NCI-H2107 treated with DMSO at 0.1 percent for 48 hours (cell line): ENCODE results near the gene PRPF6.
A peak's percentile ranks its signal among the peaks of the same experiment; 100 is the strongest.

ENCODE experiments used
- DNase-seq: peaks from one replicate; lab custom pipeline; 2025; ENCODE audit not compliant: unreplicated experiment; lab: John Stamatoyannopoulos, UW

PRPF6 gene

DNA sequence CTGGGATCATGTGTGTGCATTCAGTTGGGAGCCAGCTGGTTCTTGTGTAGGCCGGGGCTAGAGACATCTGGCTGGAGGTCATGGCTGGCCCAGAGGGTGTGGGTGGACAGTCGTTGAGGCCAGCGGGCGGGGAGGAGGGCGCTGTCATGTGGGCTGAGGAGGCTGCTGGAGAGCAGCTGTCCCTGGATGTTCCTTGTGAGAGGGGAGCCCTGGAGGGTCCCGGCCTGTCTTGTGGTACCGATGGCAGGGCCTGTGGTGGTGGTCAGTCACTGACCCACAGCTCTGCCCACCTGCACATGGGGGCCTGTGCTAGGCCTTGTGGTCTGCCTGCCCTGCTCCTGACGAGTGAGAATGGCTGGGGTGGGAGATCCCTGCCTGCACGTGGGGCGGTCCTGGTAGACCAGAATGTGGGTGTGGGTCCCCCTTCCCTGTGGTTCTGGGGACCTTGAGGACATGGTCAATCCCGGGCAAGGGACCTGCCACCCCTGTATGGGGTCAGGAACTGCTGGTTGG lies 53.1 kb downstream of the PRPF6 start:
- no peak for DNase-seq

DNA sequence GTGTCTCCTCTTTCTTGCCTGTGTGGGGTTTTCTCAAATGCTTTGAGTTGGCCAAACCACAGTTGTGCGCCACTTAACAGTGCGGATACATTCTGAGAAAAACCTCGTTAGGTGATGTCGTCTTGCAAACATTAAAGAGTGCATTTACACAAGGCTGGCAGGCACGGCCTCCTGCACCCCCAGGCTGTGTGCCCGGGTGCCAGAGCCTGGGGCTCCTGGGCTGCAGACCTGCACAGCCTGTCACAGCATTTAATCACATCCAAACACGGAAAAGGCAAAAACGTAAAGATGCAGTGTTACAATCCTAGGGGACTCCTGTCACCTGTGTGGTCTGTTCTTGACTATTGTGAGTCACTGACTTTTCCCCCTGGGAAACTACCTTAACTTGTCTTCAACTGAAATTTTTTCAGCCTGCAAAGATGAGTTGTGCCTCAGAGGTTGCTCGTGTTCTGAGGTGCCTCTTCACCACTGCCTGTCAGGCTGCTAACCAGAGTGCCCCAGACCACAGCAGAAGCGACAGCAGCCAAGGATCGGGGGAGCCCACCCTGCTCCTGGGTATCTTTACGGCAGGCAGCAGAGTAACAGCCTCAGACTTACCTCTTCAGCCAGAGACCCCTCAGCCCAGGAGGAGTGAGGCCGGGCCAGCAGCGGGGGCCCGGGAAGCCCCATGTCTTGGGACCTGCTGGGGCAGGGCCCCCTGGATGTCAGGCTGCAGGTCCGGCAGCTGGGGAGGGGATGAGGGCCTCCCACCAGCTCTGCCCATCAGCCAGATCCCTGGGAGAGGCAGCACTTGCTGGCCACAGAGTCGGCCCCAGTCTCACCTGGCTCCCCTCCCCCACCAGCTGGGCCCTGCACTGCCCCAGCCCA lies 54.4 kb downstream of the PRPF6 start:
- no peak for DNase-seq

DNA sequence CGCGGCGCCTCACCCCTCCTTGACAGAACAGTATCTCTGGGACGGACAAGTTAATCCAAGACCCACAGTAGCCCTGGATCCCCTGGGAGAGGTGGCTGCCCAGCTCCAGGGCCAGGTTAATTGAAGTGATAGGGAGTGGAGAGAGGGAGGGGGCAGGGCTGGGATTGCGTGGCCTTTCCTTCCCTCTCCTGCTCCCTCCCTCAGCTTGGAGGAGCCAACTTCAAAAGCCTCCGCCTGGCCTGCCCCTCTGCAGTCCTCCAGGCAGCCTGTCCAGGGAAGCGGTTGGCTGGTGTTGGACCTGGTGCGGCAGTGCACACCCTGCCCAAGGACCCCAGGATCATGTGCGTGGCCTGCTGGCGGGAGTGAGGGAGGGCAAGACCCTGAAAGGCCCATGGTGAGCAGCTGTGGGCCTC lies 55.0 kb downstream of the PRPF6 start, which contains the start of gene C20orf204:
Gene C20orf204, plus strand, starts transcription at position 250 of the 413 bp plus-strand sequence. Its CDS starts 142 bp downstream, at position 392.
- DNase-seq = no peak

DNA sequence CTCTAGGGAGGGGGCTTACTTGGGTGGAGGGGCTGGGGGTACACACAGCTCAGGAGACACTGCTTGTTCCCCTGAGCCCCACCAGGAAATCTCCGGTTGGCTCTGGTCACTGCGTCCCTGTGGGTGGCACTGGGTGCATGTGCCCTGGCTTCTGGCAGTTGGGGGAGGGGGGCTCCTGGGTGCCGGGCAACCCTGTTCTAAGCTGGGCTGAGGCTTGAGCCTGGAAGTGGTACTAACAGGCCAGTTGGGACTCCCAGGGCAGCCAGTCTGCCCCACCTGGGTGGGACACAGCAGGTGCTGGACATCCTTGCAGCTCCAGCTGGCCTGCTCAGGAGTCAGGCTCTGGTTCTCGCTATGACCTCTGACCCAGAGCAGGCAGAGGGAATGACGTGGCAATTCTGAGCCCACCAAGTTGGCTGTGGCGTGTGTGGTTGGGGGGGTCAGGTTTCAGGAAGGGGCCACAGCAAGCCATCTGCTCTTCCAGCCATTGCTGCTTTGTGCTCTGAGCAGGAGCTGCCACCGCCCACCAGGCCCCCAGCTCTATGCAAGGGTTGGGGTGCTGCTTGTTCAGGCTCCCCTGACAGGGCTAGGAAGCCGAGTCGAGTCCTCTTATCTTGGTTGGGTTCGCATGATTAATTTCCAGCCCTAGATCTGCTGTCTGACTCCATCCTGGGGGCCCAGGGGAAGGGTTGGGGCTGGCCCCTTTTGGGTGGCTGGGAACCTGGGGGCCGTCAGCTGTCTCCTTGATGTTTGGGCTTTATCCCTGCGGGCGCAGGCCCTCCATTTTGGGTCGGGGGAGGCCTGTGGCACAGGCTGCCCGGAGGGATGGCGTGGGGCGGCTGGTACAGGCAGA lies 55.6 kb downstream of the PRPF6 start:
- no peak for DNase-seq

DNA sequence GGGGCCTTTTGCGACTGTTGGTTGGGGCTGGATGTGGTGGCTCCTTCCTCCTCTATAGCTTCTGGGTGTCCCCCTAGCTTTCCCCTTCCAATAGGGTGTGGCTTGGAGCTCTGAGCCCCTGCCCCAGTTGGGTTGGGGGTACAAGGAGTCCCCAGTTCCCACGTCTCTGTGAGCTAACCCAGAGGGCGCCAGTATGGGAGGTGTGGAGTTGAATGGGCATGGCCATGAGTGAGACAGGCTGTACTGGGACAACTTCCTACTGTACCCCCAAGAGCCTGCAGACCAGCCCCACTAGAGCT lies 56.2 kb downstream of the PRPF6 start:
- no peak for DNase-seq

DNA sequence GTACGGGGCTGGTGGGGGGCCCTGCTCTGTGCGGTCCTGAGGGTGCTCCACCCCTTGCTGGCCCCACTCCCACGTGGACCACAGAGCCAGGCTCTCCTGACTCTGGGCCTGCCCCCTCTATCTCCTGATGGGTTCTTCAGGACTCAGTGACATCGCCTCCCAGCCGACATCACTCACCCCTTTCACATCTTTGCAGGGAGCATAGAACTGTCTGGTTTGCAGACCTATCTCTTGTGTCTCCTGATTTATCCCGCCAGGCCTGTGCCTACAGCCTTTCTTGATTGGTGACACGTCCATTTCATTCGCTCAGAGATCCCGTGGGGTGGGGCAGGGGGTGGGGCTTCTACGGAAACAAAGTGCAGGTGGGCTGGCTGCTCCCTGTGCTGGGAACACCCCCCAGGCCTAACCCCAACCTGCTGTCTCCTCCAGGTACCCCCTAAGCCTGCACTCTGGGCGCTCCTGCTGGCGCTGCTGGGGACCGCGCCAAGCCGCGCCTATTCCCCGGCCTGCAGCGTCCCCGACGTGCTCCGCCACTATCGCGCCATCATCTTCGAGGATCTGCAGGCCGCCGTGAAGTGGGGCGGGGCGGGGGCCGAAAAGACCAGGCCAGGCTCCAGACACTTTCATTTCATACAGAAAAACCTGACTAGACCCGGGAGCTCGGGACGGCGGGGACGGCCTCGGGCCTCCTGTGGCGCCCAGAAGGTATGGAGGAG lies 56.7 kb downstream of the PRPF6 start:
- no peak for DNase-seq

DNA sequence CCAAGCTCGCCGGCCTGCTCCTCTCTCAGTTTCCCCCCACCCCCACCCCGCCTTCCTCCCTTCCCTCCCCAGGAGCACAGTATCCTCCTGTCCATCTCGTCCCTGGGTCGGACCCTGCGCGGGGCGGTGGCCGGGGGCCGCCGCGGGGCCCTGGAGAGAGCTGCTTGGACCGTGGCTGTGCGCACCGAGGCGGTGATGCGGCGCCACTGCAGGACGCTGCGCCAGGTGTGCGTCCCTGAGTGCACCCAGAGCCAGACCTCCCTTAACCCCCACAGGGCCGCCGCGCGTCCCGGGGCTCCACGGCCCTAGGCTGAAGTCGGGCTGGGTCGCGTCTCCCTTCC lies 57.3 kb downstream of the PRPF6 start:
- DNase-seq = no peak

DNA sequence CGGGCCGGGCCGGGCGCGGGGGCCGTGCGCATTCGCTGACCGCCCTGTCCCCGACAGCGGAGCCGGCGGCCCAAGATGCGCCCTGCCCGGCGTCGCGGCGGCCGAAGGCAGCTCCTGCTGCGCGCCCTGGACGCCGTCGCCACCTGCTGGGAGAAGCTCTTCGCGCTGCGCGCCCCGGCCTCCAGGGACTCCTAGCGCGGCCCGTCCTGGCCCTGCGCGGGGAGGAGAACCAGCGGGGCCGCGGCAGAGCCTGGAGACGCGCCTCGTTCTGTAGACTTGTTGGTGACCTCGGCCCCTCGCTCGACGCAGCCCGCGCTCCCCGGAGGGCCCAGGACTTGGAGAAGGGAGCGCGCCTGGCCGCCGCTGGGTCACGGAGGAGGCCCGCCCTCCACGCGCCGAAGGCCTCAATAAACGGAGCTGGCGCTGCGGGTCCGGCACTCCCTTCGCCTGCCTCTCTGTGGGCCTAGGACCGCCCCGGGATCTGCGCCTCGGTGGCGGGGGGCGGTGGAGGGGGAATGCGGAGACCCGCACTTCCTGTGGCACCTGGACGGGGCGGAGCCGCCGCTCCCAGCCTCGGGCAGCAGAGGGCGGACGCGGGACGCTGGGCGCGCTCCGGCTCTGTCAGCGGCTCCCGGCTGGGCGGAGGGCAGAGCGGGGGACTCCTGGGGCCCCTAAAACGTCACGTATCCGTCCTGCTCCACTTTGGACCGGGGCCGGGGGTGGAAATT lies 57.8 kb downstream of the PRPF6 start:
- DNase-seq = peak; percentile 30

DNA sequence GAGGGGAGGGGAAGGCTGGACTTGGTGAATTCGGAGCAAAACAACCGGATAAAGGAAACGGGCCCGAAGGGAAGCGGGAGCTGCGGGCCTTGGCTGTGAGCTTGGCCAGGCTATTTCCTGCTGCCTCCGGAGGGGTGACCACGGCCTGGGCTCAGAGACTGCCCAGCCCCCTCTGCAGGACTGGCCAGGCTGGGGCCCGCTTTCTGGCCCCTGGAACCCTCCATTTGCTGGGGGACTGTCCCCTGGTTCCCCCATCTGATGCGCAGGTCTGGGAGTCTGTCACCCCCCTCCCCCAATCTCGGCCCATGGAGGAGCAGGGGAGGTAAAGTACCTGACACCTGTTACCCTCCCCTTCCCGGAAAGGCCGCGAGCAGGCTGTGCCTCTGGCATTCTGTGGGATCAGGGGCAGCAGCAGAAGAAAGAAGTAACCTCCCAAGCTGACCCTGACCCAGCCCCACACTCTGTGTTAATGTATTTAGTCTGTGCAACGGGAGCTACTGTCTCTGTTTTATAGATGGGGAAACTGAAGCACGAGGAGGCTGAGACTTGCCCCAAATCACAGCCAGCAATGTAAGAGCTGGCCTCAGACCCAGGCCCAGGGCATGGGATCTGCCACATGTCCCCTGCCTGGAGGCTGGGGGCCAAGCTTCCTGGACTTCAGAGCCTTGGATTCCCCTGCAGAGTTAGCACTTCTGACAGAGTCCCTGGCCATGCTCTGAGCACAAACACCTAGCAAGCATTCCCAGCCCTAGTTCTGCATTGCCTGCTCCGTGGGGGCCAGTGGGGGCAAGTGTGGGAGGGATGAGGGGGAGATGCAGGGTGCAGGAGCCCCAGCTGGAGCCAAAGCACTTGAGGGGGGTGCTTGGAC lies 58.6 kb downstream of the PRPF6 start:
- no peak for DNase-seq

DNA sequence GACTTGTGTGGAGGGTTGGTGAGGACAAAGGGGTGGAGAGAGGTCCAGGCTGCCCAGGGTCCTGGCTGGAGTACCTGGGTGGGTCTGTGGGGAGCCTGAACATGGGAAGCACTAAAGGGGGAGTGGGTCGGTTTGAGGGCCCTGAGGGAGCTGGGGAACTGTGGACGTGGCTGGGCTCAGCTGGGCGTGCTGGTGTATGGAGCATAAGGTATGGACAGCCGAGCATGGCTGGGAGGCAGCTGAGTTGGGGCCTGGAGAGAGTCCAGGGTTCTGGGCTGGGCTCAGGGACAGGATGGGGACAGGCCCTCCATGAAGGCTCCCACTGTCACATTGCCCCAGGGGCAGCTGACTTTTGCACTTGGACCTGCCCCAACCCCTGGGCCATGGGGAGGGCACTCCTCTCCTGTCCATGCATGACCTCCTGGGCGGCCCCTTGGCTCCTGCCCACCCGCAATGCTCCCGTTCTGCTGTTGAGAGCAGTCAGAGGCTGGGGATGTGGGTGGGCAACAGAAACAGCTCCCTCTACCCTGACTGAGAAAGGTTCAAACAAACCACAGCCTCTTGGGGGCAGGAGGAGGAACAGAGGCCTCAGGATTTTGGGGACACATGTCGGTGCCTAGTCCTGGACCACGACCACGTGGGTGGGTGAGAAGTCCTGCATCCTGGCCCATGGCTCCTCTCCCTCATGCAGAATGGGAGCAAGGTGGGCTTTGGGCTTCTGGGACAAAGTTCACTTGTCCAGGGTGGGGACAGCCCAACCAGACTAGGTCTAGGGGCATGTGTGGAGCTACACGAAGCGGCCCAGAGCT lies 59.5 kb downstream of the PRPF6 start:
- DNase-seq = no peak

DNA sequence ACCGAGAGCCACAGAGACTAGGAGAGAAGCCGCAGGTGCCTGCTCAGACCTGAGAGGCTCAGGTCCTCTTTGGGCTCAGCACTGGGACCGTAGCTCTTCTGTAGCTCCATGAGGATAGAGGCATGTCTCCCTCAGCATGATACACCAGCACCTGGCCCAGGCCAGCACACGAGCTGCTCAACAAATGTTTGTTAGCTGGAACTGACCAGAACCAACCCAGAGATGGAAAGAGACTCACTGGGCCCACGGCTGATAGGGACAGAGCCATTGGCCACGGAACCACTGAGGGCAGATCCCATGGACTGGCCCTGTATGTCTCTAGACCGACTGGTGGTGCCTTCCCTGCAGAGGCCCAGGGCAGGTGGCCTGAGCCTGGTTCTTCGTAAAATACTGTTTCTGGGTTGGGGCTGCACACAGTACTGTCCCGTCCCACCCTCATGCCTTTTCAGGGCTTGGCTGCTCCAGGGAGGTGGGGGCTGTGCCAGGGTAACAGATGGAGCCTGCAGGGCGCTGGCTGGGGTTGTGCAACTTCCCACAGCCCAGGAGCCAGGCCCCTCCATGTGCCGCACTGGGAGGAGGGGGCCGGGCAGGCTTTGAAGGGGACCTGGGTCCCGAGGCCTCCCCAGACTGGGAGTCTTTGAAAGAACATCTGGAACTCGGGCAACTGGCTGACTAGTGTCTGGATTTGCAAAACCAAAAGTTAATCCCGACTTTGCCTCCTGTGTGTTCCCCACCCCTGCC lies 60.3 kb downstream of the PRPF6 start:
- no peak for DNase-seq

DNA sequence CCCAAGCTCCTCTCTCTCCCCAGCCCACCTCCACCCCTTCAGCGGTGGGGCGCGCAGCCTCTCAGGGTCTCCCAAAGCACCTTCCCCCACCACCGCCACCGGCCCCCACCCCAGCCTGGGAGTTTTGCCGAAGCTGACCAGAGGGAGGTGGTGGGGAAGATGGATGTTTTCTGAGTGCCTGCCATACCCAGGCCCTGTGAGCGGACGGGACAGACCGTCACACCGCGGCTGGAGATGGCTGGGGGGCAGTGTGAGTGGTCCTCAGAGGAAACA lies 60.8 kb downstream of the PRPF6 start:
- DNase-seq = no peak

DNA sequence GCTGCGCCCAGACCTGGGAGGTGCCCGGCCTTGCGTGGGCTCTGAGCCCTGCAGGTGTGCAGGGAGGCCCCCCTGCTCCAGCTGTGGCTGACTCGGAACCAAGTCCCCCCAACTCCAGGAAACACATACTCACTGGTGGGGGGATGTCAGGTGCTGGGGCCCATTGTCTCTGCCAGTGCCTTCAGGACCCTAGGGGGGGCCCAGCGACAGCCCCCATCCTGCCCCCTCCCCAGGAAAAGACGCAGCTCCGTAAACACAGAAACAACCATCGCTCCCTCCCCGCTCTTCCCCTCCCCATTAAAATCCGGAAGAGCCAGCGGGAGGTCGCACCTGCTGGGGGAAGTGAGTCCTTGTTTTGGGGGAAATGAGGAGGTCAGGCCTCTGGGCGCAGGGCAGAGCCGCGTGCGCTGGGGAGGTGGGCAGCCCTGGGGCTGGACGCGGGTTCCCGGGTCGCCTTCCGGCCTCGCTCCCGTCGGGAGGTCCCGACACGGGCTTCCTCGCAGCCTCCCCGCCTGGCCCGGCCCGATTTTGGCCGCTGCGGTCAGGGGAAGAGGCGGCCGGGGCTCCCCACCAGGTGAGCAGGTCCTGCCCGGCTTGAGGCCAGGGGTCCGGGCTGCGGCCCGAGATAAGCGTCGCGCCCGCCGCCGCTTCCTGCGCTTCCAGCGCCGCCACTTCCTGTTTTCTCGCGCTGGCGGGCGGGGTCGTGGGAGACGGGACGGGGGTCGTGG lies 61.3 kb downstream of the PRPF6 start:
- DNase-seq = no peak

DNA sequence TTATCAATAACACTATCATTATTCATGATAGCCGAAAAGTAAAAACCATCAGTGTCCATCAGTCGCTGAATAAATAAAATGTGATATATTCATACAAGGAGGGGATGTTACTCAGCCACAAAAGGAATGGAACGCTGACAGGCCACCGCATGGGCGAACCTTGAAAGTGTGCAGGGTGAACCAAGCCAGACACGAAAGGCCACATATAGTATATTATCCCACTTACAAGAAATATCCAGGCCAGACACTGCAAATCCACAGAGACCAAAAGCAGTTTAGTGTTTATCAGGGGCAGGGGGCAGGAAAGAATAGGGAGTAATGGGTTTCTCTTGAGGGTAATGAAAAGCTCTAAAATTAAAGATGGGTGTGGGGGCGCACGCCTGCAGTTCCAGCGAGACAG lies 62.8 kb downstream of the PRPF6 start:
- no peak for DNase-seq

DNA sequence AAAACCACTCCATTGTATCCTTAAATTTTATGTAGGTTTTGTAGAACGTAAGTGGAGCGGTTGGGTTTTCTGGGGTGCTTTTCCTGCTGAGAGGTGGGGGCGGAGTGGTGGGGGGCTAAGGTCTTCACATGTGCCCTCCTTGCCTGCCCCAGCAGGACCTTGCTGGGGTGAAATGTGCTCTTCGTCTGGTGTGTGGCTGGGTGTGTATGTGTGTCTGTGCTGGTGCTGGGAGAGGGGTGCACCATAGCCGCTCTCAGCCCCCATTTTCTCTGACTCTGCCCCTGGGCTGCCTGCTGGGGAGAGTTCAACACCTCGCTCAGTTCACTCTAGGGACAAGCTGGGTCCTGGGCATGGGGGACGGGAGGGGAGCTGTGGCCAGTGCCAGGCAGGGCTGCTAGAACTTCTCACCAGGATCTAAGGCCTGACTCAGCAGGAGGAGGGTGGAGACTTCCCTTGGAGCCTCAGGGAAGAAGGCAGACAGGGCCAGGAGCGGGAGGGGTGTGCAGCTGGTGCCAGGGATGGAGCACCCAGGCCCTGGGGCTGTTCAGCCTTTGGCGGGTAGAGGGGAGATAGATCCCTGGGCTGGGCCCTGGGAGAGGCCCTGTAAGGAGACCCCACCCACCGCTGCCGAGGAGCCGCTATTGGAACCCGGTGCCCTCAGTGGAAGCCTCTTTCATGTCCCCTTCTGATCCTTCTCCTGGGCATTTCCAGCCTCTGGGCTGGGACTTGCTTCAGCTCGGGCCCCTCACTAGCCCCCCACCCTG lies 63.7 kb downstream of the PRPF6 start:
- DNase-seq = no peak

DNA sequence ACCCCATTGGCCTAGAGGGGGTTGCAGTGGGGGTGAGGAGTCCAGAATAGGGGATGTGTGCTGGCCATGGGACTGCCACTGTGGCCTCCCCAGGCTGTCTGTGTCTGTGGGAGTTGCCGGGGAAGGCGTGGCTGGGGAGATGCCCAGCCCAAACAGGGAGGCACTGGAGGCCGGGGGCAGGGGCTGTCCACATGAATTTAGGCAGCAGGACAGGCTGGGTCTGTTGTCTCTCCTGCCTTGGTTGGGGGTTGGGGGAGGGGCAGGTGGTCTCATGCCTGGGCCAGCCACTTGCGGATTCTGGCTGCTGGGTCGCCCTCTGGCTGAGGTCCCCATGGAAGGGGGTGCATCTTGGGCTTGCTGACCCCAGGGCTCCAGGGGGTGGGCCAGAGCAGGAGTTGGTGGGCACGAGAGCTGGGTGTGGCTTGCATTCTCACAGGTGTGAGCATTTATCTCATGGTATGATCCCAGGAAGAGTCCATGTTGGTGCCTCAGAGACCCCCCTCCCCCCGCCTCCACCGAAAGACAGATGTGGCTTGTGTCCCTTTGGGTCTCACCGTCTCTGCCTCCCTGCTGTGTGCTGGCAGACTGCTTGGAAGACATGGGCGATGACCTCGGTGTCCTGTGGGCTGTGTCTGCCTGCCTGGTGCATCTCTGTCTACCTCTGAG lies 64.5 kb downstream of the PRPF6 start:
- DNase-seq = no peak

DNA sequence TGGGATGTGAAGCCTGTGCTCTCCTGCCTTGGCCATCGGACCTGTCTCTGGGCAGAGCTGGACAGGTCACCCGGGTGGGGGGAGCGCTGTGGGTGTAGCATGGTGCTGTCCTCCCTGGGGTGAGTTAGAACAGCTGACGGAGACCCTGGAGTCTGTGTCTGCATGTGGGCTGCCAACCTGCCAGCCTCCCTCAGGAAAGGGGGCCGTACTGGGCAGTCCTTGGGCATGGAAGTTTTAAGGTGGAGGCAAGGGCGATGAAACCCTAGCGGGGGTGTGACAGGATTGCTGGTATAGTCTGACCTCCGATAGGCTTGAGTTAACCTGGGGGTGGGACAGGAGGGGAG lies 66.1 kb downstream of the PRPF6 start:
- no peak for DNase-seq
